Astrocyte (in vitro differentiated cells and primary cell): Measurements from ENCODE around the gene PRODH2.

Source experiments
- EZH2 ChIP-seq: IDR thresholded peaks from 2 replicates; pipeline ENCODE4 v1.6.1; 2012; ENCODE audit warnings: mild to moderate bottlenecking, low read length, inconsistent platforms; ENCODE audit not compliant: insufficient read depth
- TF ChIP-seq, protein P1 (sequence below): IDR thresholded peaks from 2 replicates; pipeline ENCODE4 v1.5.1; 2011; ENCODE audit warnings: low read depth, mild to moderate bottlenecking, inconsistent platforms, low read length, moderate library complexity; ENCODE audit not compliant: insufficient read depth

DNA sequence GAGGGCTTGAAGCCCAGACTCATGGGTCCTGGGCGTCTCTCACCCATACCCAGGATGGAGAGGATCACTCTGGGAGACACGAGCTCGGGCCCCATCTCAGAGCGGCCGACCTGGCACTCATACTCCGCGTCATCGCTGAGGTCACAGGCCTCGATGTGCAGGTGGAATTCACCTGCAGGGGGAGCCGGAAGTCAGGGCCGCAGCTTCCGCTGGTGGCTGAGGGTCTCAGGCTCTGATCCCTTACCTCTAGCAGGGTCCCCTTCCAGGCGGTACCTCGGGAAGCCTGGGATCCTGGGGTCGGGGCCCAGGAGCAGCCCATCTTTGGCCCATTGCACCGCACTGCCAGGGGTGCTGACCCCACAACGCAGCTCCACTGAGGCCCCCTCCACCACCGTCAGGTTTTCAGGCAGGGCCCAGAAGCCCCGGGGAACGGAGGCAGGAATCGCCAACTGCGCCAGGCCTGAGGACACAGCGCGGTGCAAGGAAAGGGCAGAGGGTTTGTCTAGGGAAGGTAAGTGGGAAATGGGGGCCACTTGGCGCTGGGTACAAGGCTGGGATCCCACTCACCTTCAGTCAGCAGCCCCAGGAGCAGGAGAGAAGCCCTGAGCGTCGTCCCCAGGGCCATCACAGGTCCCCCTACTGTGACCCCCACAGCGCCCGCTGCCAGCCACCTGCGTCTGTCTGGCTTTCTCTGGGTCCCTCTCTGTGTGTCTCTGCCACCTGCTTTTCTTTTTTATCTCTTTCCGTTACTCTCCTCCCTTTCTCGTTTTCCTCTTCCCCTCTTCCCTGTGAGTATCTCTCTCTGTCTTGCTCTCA is 38.8 kb upstream of the PRODH2 start:
- TF ChIP-seq EZH2, result no peak
- TF ChIP-seq, protein P1, sequence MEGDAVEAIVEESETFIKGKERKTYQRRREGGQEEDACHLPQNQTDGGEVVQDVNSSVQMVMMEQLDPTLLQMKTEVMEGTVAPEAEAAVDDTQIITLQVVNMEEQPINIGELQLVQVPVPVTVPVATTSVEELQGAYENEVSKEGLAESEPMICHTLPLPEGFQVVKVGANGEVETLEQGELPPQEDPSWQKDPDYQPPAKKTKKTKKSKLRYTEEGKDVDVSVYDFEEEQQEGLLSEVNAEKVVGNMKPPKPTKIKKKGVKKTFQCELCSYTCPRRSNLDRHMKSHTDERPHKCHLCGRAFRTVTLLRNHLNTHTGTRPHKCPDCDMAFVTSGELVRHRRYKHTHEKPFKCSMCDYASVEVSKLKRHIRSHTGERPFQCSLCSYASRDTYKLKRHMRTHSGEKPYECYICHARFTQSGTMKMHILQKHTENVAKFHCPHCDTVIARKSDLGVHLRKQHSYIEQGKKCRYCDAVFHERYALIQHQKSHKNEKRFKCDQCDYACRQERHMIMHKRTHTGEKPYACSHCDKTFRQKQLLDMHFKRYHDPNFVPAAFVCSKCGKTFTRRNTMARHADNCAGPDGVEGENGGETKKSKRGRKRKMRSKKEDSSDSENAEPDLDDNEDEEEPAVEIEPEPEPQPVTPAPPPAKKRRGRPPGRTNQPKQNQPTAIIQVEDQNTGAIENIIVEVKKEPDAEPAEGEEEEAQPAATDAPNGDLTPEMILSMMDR, result no peak
